GM23338 (cell line): ENCODE data around the gene MGLL. TPM values are rescaled to one million over a fixed set of nuclear protein-coding genes. Genes with fewer than 3 reads are reported as not detected.

ENCODE experiments used
- ATAC-seq: fragments of 200-7000 bp; cut with Tn5 transposase; 3 replicates; pipeline ENCODE4 v1.9.1; 2020
- DNase-seq: peaks from one replicate; pipeline ENCODE4 v3.0.0-alpha.2; 2015; ENCODE audit warnings: low spot score
- H2AFZ ChIP-seq: fragments of 200-600 bp; sonication (generic); 2 replicates; pipeline ENCODE4 v1.8.0; 2016; ENCODE audit warnings: antibody characterized with exemption, mild to moderate bottlenecking, moderate library complexity
- H3F3A ChIP-seq: fragments of 200-600 bp; sonication (generic); replicated peaks from 2 replicates; pipeline ENCODE4 v1.8.0; 2017; ENCODE audit warnings: antibody characterized with exemption, mixed run types, low read depth
- H3K27ac ChIP-seq: fragments of 200-600 bp; sonication (generic); 2 replicates; pipeline ENCODE4 v1.6.1; 2016; ENCODE audit warnings: low read depth
- H3K27me3 ChIP-seq: fragments of 200-600 bp; sonication (generic); 2 replicates; pipeline ENCODE4 v1.8.0; 2016; ENCODE audit warnings: mild to moderate bottlenecking, mixed run types, moderate library complexity; ENCODE audit not compliant: insufficient read depth
- H3K36me3 ChIP-seq: fragments of 200-600 bp; sonication (generic); 2 replicates; pipeline ENCODE4 v1.8.0; 2016; ENCODE audit warnings: mild to moderate bottlenecking; ENCODE audit not compliant: insufficient read depth
- H3K4me1 ChIP-seq: fragments of 200-600 bp; sonication (generic); 2 replicates; pipeline ENCODE4 v1.8.0; 2016; ENCODE audit warnings: mild to moderate bottlenecking, moderate library complexity; ENCODE audit not compliant: insufficient read depth
- H3K4me2 ChIP-seq: fragments of 200-600 bp; sonication (generic); 2 replicates; pipeline ENCODE4 v1.7.1; 2017; ENCODE audit warnings: mixed run types
- H3K4me3 ChIP-seq: fragments of 200-600 bp; sonication (generic); 2 replicates; pipeline ENCODE4 v1.6.1; 2016; ENCODE audit warnings: mixed run types
- H3K79me2 ChIP-seq: fragments of 200-600 bp; sonication (generic); replicated peaks from 2 replicates; pipeline ENCODE4 v1.8.0; 2017; ENCODE audit warnings: mild to moderate bottlenecking; ENCODE audit not compliant: insufficient read depth
- H3K9me2 ChIP-seq: fragments of 200-600 bp; sonication (generic); 2 replicates; pipeline ENCODE4 v1.8.0; 2017; ENCODE audit not compliant: insufficient read depth
- H4K20me1 ChIP-seq: fragments of 200-600 bp; sonication (generic); replicated peaks from 2 replicates; pipeline ENCODE4 v1.8.0; 2017; ENCODE audit warnings: mild to moderate bottlenecking; ENCODE audit not compliant: insufficient read depth
- H3K27ac Mint-ChIP-seq: 2 replicates; pipeline ENCODE4 v1.8.0; 2020; ENCODE audit warnings: inconsistent platforms, mild to moderate bottlenecking, moderate library complexity, mixed read lengths
- H3K27me3 Mint-ChIP-seq: 3 replicates; pipeline ENCODE4 v1.8.0; 2022; ENCODE audit warnings: low read depth, mild to moderate bottlenecking, moderate library complexity, mixed read lengths, inconsistent platforms; ENCODE audit not compliant: insufficient read depth, poor library complexity
- H3K36me3 Mint-ChIP-seq: 3 replicates; pipeline ENCODE4 v1.8.0; 2021; ENCODE audit warnings: low read depth, mild to moderate bottlenecking, inconsistent platforms, moderate library complexity, mixed read lengths
- H3K4me1 Mint-ChIP-seq: 3 replicates; pipeline ENCODE4 v1.8.0; 2020; ENCODE audit warnings: mild to moderate bottlenecking, inconsistent platforms, mixed read lengths
- H3K4me3 Mint-ChIP-seq: 3 replicates; pipeline ENCODE4 v1.8.0; 2021; ENCODE audit warnings: moderate library complexity, mild to moderate bottlenecking, inconsistent platforms, mixed read lengths
- H3K9me3 Mint-ChIP-seq: 3 replicates; pipeline ENCODE4 v1.8.0; 2020; ENCODE audit warnings: moderate library complexity, mild to moderate bottlenecking, inconsistent platforms, mixed read lengths
- CREB1 ChIP-seq: fragments of 250-450 bp; sonication (Bioruptor Pico); IDR thresholded peaks from 2 replicates; pipeline ENCODE4 v1.5.0; 2020; ENCODE audit warnings: low read depth, mild to moderate bottlenecking, moderate library complexity
- CTCF ChIP-seq, 2 experiments: fragments of 200-600 bp in 1 of 2; sonication (generic) in 1 of 2; conservative IDR thresholded peaks; 2 replicates each; pipeline versions ENCODE4 v1.5.1 to v1.6.1; 2016 to 2017; ENCODE audit warnings: antibody characterized with exemption in 2 of 2, low read depth in 2 of 2, mild to moderate bottlenecking in 2 of 2, moderate library complexity in 1 of 2
- ETS1 ChIP-seq: IDR thresholded peaks from 2 replicates; pipeline ENCODE4 v1.6.1; 2016; ENCODE audit warnings: antibody characterized with exemption
- EZH2 ChIP-seq: fragments of 200-600 bp; sonication (generic); IDR thresholded peaks from one replicate; pipeline ENCODE4 v1.8.0; 2017; ENCODE audit warnings: antibody characterized with exemption, mild to moderate bottlenecking, low read depth; ENCODE audit not compliant: unreplicated experiment
- EZH2phosphoT487 ChIP-seq: fragments of 200-600 bp; sonication (generic); IDR thresholded peaks from one replicate; pipeline ENCODE4 v1.8.1; 2018; ENCODE audit warnings: antibody characterized with exemption; ENCODE audit not compliant: unreplicated experiment
- JUNB ChIP-seq: IDR thresholded peaks from one replicate; pipeline ENCODE4 v1.6.1; 2016; ENCODE audit warnings: antibody characterized with exemption; ENCODE audit not compliant: unreplicated experiment
- NANOG ChIP-seq: IDR thresholded peaks from 2 replicates; pipeline ENCODE4 v1.6.1; 2016; ENCODE audit warnings: antibody characterized with exemption, borderline replicate concordance
- POLR2AphosphoS5 ChIP-seq: IDR thresholded peaks from 2 replicates; pipeline ENCODE4 v1.6.1; 2016; ENCODE audit warnings: antibody characterized with exemption, low read depth
- STAT1 ChIP-seq: IDR thresholded peaks from one replicate; pipeline ENCODE4 v1.6.1; 2016; ENCODE audit warnings: antibody characterized with exemption; ENCODE audit not compliant: unreplicated experiment
- ZNF114 ChIP-seq: fragments of 250-450 bp; sonication (Bioruptor Pico); IDR thresholded peaks from 2 replicates; pipeline ENCODE4 v1.5.0; 2020; ENCODE audit warnings: mild to moderate bottlenecking, moderate library complexity
- ZNF331 ChIP-seq: fragments of 250-450 bp; sonication (Bioruptor Pico); IDR thresholded peaks from 2 replicates; pipeline ENCODE4 v1.5.0; 2020; ENCODE audit warnings: low read depth, mild to moderate bottlenecking, moderate library complexity
- polyA plus RNA-seq: library from polyadenylated mRNA; unstranded; fragments of >200 nt; fragmentation: Nextera tagmentation; extraction: Ambion mirVana; gene quantifications from 2 replicates; pipeline ENCODE4 v1.2.1, GENCODE V29; 2016
- total RNA-seq: library from RNA; depleted of rRNA; stranded (reverse); fragments of >200 nt; shearing (Covaris generic); gene quantifications from 2 replicates; pipeline ENCODE4 v1.2.3, GENCODE V29; 2014
- TF ChIP-seq, protein P1 (sequence below): fragments of 250-450 bp; sonication (Bioruptor Pico); IDR thresholded peaks from 2 replicates; pipeline ENCODE4 v1.5.0; 2020; ENCODE audit warnings: mild to moderate bottlenecking, moderate library complexity
- TF ChIP-seq, protein P2 (sequence below): IDR thresholded peaks from one replicate; pipeline ENCODE4 v1.6.1; 2018; ENCODE audit warnings: antibody characterized with exemption; ENCODE audit not compliant: unreplicated experiment

Gene MGLL
- total and polyA plus RNA-seq, 2 experiments from 2014 or later: 0.71 to 0.83 TPM

DNA sequence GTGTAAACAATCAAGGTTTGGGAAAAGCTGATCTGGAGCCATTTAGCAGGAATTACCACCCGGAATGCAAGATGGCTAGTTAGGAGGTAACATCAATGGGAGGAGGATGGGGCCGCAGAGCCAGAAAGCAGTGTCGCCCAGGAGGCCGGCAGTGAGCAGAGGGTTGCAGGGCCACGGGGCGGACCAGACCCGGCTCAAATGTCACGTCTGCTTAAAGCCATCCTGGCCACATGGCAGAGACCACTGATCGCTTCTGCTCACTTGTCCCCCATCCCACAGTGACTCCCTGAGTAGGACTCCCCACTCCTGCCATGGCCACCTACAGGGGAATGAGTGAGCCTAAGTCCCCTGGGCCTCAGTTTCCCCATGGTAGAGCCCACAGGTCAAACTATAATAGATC, 18.2 kb downstream of the MGLL start:
- Histone ChIP-seq H3K4me1 (no peaks in the 10 kb centered on the region), H3K27ac (no peak overlapping the region), H3K36me3 (no peaks in the 10 kb centered on the region), H3K27me3 (no peaks in the 10 kb centered on the region), H3K79me2 (no peaks in the 10 kb centered on the region), H2AFZ (no peak overlapping the region), H3K4me3 (no peak overlapping the region), H3F3A (no peaks in the 10 kb centered on the region), H3K4me2 (no peak overlapping the region), H4K20me1 (no peaks in the 10 kb centered on the region), H3K9me2 (peaks cover 11% of the 10 kb centered on the region; the same call in 1 of the 2 replicates)
- Mint-ChIP-seq H3K36me3 (no peaks in the 10 kb centered on the region), H3K27me3 (peaks cover 3% of the 10 kb centered on the region), H3K4me1 (peaks cover 3% of the 10 kb centered on the region; the same call in 2 of the 3 replicates), H3K9me3 (no peaks in the 10 kb centered on the region; the same call in 1 of the 3 replicates), H3K4me3 (no peak overlapping the region), H3K27ac (no peak overlapping the region)
- DNase-seq (no peak), ATAC-seq (peak; percentile 39; the same call in 2 of the 3 replicates)
- no peak for TF ChIP-seq ETS1
- TF ChIP-seq EZH2phosphoT487: no peak
- TF ChIP-seq EZH2: no peak
- TF ChIP-seq CREB1: no peak
- no peak for TF ChIP-seq STAT1
- TF ChIP-seq JUNB: no peak
- TF ChIP-seq, protein P1, sequence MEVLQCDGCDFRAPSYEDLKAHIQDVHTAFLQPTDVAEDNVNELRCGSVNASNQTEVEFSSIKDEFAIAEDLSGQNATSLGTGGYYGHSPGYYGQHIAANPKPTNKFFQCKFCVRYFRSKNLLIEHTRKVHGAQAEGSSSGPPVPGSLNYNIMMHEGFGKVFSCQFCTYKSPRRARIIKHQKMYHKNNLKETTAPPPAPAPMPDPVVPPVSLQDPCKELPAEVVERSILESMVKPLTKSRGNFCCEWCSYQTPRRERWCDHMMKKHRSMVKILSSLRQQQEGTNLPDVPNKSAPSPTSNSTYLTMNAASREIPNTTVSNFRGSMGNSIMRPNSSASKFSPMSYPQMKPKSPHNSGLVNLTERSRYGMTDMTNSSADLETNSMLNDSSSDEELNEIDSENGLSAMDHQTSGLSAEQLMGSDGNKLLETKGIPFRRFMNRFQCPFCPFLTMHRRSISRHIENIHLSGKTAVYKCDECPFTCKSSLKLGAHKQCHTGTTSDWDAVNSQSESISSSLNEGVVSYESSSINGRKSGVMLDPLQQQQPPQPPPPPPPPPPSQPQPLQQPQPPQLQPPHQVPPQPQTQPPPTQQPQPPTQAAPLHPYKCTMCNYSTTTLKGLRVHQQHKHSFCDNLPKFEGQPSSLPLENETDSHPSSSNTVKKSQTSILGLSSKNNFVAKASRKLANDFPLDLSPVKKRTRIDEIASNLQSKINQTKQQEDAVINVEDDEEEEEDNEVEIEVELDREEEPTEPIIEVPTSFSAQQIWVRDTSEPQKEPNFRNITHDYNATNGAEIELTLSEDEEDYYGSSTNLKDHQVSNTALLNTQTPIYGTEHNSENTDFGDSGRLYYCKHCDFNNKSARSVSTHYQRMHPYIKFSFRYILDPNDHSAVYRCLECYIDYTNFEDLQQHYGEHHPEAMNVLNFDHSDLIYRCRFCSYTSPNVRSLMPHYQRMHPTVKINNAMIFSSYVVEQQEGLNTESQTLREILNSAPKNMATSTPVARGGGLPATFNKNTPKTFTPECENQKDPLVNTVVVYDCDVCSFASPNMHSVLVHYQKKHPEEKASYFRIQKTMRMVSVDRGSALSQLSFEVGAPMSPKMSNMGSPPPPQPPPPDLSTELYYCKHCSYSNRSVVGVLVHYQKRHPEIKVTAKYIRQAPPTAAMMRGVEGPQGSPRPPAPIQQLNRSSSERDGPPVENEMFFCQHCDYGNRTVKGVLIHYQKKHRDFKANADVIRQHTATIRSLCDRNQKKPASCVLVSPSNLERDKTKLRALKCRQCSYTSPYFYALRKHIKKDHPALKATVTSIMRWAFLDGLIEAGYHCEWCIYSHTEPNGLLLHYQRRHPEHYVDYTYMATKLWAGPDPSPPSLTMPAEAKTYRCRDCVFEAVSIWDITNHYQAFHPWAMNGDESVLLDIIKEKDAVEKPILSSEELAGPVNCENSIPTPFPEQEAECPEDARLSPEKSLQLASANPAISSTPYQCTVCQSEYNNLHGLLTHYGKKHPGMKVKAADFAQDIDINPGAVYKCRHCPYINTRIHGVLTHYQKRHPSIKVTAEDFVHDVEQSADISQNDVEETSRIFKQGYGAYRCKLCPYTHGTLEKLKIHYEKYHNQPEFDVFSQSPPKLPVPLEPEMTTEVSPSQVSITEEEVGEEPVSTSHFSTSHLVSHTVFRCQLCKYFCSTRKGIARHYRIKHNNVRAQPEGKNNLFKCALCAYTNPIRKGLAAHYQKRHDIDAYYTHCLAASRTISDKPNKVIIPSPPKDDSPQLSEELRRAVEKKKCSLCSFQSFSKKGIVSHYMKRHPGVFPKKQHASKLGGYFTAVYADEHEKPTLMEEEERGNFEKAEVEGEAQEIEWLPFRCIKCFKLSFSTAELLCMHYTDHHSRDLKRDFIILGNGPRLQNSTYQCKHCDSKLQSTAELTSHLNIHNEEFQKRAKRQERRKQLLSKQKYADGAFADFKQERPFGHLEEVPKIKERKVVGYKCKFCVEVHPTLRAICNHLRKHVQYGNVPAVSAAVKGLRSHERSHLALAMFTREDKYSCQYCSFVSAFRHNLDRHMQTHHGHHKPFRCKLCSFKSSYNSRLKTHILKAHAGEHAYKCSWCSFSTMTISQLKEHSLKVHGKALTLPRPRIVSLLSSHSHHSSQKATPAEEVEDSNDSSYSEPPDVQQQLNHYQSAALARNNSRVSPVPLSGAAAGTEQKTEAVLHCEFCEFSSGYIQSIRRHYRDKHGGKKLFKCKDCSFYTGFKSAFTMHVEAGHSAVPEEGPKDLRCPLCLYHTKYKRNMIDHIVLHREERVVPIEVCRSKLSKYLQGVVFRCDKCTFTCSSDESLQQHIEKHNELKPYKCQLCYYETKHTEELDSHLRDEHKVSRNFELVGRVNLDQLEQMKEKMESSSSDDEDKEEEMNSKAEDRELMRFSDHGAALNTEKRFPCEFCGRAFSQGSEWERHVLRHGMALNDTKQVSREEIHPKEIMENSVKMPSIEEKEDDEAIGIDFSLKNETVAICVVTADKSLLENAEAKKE (CRISPR knock-in tag): no peak
- TF ChIP-seq NANOG: no peak
- no peak for TF ChIP-seq ZNF331 (CRISPR knock-in tag)
- TF ChIP-seq CTCF (conservative IDR thresholded peaks at IDR 0.05; ENCODE audit: low read depth in 2 of 2): no peak
- TF ChIP-seq POLR2AphosphoS5: no peak
- TF ChIP-seq, protein P2, sequence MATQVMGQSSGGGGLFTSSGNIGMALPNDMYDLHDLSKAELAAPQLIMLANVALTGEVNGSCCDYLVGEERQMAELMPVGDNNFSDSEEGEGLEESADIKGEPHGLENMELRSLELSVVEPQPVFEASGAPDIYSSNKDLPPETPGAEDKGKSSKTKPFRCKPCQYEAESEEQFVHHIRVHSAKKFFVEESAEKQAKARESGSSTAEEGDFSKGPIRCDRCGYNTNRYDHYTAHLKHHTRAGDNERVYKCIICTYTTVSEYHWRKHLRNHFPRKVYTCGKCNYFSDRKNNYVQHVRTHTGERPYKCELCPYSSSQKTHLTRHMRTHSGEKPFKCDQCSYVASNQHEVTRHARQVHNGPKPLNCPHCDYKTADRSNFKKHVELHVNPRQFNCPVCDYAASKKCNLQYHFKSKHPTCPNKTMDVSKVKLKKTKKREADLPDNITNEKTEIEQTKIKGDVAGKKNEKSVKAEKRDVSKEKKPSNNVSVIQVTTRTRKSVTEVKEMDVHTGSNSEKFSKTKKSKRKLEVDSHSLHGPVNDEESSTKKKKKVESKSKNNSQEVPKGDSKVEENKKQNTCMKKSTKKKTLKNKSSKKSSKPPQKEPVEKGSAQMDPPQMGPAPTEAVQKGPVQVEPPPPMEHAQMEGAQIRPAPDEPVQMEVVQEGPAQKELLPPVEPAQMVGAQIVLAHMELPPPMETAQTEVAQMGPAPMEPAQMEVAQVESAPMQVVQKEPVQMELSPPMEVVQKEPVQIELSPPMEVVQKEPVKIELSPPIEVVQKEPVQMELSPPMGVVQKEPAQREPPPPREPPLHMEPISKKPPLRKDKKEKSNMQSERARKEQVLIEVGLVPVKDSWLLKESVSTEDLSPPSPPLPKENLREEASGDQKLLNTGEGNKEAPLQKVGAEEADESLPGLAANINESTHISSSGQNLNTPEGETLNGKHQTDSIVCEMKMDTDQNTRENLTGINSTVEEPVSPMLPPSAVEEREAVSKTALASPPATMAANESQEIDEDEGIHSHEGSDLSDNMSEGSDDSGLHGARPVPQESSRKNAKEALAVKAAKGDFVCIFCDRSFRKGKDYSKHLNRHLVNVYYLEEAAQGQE: no peak
- TF ChIP-seq ZNF114 (CRISPR knock-in tag): no peak
